Mesendoderm (in vitro differentiated cells): ENCODE data around the gene TM4SF5.
"Not testable (repeated sequence)": the region's sequence is repeated elsewhere in the genome, so short reads cannot be mapped to it uniquely, and the experiment has no call there.

ENCODE experiments used
- DNase-seq: peaks from one replicate; pipeline ENCODE4 v3.0.0; 2013
- H2AK5ac ChIP-seq: 2 replicates; pipeline ENCODE4 v1.6.1; 2013; ENCODE audit warnings: low read length, inconsistent platforms
- H2BK120ac ChIP-seq: 2 replicates; pipeline ENCODE4 v1.6.1; 2013; ENCODE audit warnings: low read depth, mild to moderate bottlenecking, low read length, moderate library complexity, mixed read lengths
- H2BK15ac ChIP-seq: replicated peaks from 2 replicates; pipeline ENCODE4 v1.6.1; 2013; ENCODE audit warnings: low read depth, mild to moderate bottlenecking, moderate library complexity
- H2BK5ac ChIP-seq: 2 replicates; pipeline ENCODE4 v1.6.1; 2013; ENCODE audit warnings: low read length, inconsistent platforms
- H3K18ac ChIP-seq: 2 replicates; pipeline ENCODE4 v1.6.1; 2013; ENCODE audit warnings: mild to moderate bottlenecking, low read length, mixed read lengths
- H3K23ac ChIP-seq: one replicate; pipeline ENCODE4 v1.6.1; 2013; ENCODE audit warnings: low read length
- H3K27ac ChIP-seq: 2 replicates; pipeline ENCODE4 v1.5.1; 2013; ENCODE audit warnings: low read depth, mild to moderate bottlenecking, inconsistent platforms, low read length, moderate library complexity
- H3K27me3 ChIP-seq: 2 replicates; pipeline ENCODE4 v1.6.1; 2013; ENCODE audit warnings: low read length, control low read depth, mild to moderate bottlenecking, inconsistent platforms; ENCODE audit not compliant: insufficient read depth, poor library complexity
- H3K36me3 ChIP-seq: 2 replicates; pipeline ENCODE4 v1.6.1; 2013; ENCODE audit warnings: low read length, inconsistent platforms; ENCODE audit not compliant: control insufficient read depth, insufficient read depth
- H3K4ac ChIP-seq: one replicate; pipeline ENCODE4 v1.6.1; 2013; ENCODE audit warnings: low read depth, mild to moderate bottlenecking, low read length, moderate library complexity
- H3K4me1 ChIP-seq: 2 replicates; pipeline ENCODE4 v1.6.1; 2013; ENCODE audit warnings: low read depth, low read length, inconsistent platforms; ENCODE audit not compliant: control insufficient read depth
- H3K4me2 ChIP-seq: 2 replicates; pipeline ENCODE4 v1.6.1; 2013; ENCODE audit warnings: low read length
- H3K4me3 ChIP-seq: 2 replicates; pipeline ENCODE4 v1.5.1; 2013; ENCODE audit warnings: mild to moderate bottlenecking, low read length
- H3K56ac ChIP-seq: one replicate; pipeline ENCODE4 v1.6.1; 2013; ENCODE audit warnings: low read length
- H3K79me1 ChIP-seq: 2 replicates; pipeline ENCODE4 v1.6.1; 2013; ENCODE audit warnings: low read length, inconsistent platforms
- H3K79me2 ChIP-seq: 2 replicates; pipeline ENCODE4 v1.6.1; 2013; ENCODE audit warnings: mild to moderate bottlenecking, low read length; ENCODE audit not compliant: control insufficient read depth, insufficient read depth
- H3K9ac ChIP-seq: 2 replicates; pipeline ENCODE4 v1.6.1; 2013; ENCODE audit warnings: low read length, inconsistent platforms
- H4K5ac ChIP-seq: one replicate; pipeline ENCODE4 v1.6.1; 2013; ENCODE audit warnings: low read length
- H4K8ac ChIP-seq: one replicate; pipeline ENCODE4 v1.6.1; 2013; ENCODE audit warnings: low read depth, mild to moderate bottlenecking, control low read depth, low read length, moderate library complexity
- WGBS: extraction: QIAGEN DNeasy Blood & Tissue Kit; methylation state at CpG from one replicate; pipeline ENCODE4 v1.1.7; 2013; ENCODE audit warnings: low lambda C conversion rate, missing lambda C conversion rate; ENCODE audit not compliant: insufficient coverage; ENCODE audit errors: extremely low coverage; 5-methylcytosine and 5-hydroxymethylcytosine counted together

The TM4SF5 gene

DNA sequence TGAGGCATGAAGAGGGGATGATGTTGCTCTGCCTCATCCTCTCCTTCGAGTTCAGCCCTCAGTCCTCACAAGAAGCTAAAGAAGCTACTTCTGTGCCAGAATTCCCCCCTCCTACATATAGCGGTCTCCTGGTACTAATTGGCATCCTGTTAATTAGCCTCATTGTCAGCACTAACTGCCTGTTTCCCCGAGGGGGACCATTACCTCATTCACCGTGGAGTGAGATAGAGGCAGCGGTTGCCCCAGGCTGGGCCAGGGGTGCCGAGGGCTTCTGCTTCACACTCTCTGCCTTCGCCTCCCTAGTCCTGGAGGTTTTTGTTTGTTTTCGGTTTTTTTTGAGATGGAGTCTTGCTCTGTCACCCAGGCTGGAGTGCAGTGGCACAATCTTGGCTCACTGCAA, 55.7 kb downstream of the TM4SF5 start:
- no peaks in the 10 kb centered on the region for H3K79me2 ChIP-seq
- H2BK15ac ChIP-seq: no peak overlapping the region
- no peak overlapping the region for H2AK5ac ChIP-seq
- DNase-seq: peak; percentile 56
- H3K4me1 ChIP-seq: no peaks in the 10 kb centered on the region
- H4K5ac ChIP-seq: no peak overlapping the region
- no peaks in the 10 kb centered on the region for H3K36me3 ChIP-seq
- no peak overlapping the region for H3K9ac ChIP-seq
- H4K8ac ChIP-seq: no peak overlapping the region
- H3K4ac ChIP-seq: no peak overlapping the region
- no peak overlapping the region for H3K4me3 ChIP-seq
- no peak overlapping the region for H3K23ac ChIP-seq
- no CpG with 5 or more reads among the region's 8 CpGs for WGBS
- no peak overlapping the region for H3K18ac ChIP-seq
- H3K4me2 ChIP-seq: no peak overlapping the region
- no peaks in the 10 kb centered on the region for H3K27me3 ChIP-seq
- H3K27ac ChIP-seq: no peak overlapping the region
- no peak overlapping the region for H2BK120ac ChIP-seq
- no peaks in the 10 kb centered on the region for H3K79me1 ChIP-seq
- no peak overlapping the region for H3K56ac ChIP-seq
- no peak overlapping the region for H2BK5ac ChIP-seq

DNA sequence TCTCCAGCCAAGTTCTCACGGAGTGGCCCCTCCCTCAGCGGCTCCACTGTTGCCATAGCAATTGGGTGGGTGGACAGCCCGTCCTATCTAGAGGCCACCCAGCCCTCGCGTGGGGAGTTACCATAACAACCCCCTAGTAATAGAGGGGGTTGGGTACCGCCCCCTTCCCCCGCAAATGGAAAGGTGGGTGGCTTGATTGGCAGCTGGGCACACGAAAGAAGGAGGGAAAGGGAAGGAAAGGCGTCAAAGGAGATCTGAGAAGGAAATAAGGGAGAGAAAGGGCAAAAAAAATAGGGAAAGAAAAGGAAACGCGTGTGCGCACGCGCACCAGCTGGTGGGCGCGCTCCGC, 61.1 kb downstream of the TM4SF5 start:
- H2BK5ac ChIP-seq, H4K8ac ChIP-seq, H3K23ac ChIP-seq, H3K27me3 ChIP-seq, H2BK120ac ChIP-seq, H3K4ac ChIP-seq, H3K27ac ChIP-seq, DNase-seq, H2AK5ac ChIP-seq, H4K5ac ChIP-seq, H3K36me3 ChIP-seq, H2BK15ac ChIP-seq, H3K18ac ChIP-seq, H3K4me1 ChIP-seq: not testable (repeated sequence)
- peak overlapping the region; percentile 65 for H3K4me3 ChIP-seq
- H3K79me1 ChIP-seq: peaks cover 10% of the 10 kb centered on the region
- no CpG with 5 or more reads among the region's 17 CpGs for WGBS
- H3K9ac ChIP-seq: peak overlapping the region; percentile 72
- peaks cover 16% of the 10 kb centered on the region for H3K79me2 ChIP-seq
- peak overlapping the region; percentile 94 for H3K56ac ChIP-seq
- peak overlapping the region; percentile 70 for H3K4me2 ChIP-seq
